ENCODE measurements around the gene DPP6. TPM values are rescaled to one million over a fixed set of nuclear protein-coding genes. Genes with fewer than 3 reads are reported as not detected.

DPP6 gene
- total RNA-seq, 1 experiment from 2014 or later, result not detected

DNA sequence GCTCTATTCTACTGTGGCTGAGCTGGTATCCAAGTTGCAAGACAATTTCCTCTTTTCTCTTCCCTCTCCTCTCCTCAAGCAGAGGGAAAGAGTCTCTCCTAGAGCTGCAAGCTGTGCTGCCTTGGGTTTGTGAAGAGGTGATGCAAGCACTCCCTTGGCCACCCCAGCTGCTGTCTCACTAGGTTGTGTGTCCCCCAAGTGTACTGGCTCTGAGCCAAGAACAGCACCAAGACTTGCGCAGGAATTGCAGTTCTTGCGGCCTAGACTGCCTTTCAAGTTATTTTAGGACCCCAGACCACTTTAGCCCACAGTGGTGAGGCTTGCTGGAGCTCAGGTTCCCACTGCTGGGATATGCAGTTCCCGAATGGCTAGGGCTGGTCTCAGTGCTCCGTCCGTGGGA lies 411.6 kb downstream of the DPP6 start (continued):
- TF ChIP-seq, protein P1, sequence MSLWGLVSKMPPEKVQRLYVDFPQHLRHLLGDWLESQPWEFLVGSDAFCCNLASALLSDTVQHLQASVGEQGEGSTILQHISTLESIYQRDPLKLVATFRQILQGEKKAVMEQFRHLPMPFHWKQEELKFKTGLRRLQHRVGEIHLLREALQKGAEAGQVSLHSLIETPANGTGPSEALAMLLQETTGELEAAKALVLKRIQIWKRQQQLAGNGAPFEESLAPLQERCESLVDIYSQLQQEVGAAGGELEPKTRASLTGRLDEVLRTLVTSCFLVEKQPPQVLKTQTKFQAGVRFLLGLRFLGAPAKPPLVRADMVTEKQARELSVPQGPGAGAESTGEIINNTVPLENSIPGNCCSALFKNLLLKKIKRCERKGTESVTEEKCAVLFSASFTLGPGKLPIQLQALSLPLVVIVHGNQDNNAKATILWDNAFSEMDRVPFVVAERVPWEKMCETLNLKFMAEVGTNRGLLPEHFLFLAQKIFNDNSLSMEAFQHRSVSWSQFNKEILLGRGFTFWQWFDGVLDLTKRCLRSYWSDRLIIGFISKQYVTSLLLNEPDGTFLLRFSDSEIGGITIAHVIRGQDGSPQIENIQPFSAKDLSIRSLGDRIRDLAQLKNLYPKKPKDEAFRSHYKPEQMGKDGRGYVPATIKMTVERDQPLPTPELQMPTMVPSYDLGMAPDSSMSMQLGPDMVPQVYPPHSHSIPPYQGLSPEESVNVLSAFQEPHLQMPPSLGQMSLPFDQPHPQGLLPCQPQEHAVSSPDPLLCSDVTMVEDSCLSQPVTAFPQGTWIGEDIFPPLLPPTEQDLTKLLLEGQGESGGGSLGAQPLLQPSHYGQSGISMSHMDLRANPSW (CRISPR knock-in tag; conservative IDR thresholded peaks at IDR 0.05; ENCODE audit: low read depth), result no peak
- TF ChIP-seq SP1 (CRISPR knock-in tag; conservative IDR thresholded peaks at IDR 0.05) (no peak), ZNF138 (CRISPR knock-in tag; conservative IDR thresholded peaks at IDR 0.05) (no peak), IRF2 (CRISPR knock-in tag; IDR thresholded peaks at IDR 0.05; ENCODE audit: borderline replicate concordance, low read depth) (no peak)
- TF ChIP-seq, protein P2, sequence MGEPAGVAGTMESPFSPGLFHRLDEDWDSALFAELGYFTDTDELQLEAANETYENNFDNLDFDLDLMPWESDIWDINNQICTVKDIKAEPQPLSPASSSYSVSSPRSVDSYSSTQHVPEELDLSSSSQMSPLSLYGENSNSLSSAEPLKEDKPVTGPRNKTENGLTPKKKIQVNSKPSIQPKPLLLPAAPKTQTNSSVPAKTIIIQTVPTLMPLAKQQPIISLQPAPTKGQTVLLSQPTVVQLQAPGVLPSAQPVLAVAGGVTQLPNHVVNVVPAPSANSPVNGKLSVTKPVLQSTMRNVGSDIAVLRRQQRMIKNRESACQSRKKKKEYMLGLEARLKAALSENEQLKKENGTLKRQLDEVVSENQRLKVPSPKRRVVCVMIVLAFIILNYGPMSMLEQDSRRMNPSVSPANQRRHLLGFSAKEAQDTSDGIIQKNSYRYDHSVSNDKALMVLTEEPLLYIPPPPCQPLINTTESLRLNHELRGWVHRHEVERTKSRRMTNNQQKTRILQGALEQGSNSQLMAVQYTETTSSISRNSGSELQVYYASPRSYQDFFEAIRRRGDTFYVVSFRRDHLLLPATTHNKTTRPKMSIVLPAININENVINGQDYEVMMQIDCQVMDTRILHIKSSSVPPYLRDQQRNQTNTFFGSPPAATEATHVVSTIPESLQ (CRISPR knock-in tag; IDR thresholded peaks at IDR 0.05), result no peak

DNA sequence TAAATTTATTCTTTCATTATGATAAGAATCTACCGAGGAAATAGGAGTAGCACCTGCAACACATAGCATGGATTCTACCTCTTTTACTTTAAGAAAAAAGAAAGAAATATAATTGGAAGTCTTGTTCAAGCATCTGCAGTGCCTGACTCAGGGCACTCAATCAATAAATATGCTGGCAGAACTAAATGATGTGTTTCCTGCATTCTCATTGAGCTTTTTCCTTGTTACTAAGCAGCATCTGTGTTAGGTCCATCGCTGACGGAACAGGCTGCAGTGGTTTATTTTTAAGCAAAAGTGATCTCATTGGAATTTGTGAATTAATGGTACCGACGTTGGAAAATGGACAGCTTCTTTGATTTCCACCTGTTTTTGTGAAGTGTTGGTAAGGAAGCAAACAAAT lies 417.5 kb downstream of the DPP6 start:
- Mint-ChIP-seq H3K27ac (no peak overlapping the region), H3K4me3 (no peak overlapping the region), H3K4me1 (no peaks in the 10 kb centered on the region), H3K9me3 (peaks cover 95% of the 10 kb centered on the region), H3K36me3 (peaks cover 87% of the 10 kb centered on the region), H3K27me3 (ENCODE audit: low read depth) (peaks cover 15% of the 10 kb centered on the region)
- ATAC-seq (no peak), DNase-seq (ENCODE audit: low spot score) (no peak)
- CTCF ChIA-PET, result no interaction called here
- POLR2A ChIA-PET, result no interaction called here
- TF ChIP-seq, protein P3, sequence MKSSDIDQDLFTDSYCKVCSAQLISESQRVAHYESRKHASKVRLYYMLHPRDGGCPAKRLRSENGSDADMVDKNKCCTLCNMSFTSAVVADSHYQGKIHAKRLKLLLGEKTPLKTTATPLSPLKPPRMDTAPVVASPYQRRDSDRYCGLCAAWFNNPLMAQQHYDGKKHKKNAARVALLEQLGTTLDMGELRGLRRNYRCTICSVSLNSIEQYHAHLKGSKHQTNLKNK (CRISPR knock-in tag; IDR thresholded peaks at IDR 0.05), result no peak

DNA sequence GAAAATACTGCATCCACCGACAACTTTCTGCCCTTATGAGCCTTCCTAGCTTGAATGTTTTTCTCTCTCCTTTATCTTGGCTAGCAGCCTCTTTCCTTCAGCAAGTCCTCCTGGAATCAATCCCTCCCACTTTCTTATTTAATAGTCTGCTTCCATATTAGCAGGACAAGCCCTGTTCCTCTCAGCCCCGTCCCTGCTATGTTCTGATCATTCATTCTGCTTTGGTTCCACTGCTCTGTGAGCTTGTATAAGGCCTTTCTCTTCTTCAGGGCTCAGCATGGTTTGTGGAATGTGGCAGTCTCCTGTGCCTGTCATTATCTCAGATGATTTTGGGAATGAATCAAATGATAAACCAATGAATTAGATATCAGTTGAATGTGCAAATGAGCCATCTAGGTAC lies 420.1 kb downstream of the DPP6 start:
- ChIA-PET CTCF (no interaction called here), POLR2A (no interaction called here)
- DNase-seq (ENCODE audit: low spot score) (no peak), ATAC-seq (no peak)
- Mint-ChIP-seq H3K4me1 (no peaks in the 10 kb centered on the region), H3K4me3 (no peak overlapping the region), H3K27ac (no peak overlapping the region), H3K9me3 (peaks cover 92% of the 10 kb centered on the region), H3K27me3 (ENCODE audit: low read depth) (peaks cover 20% of the 10 kb centered on the region), H3K36me3 (peaks cover 83% of the 10 kb centered on the region)
- TF ChIP-seq NR2C2 (CRISPR knock-in tag; IDR thresholded peaks at IDR 0.05) (no peak), OVOL2 (CRISPR knock-in tag; IDR thresholded peaks at IDR 0.05; ENCODE audit: borderline replicate concordance) (no peak), HMGA2 (CRISPR knock-in tag; IDR thresholded peaks at IDR 0.05) (no peak), NFATC4 (CRISPR knock-in tag; IDR thresholded peaks at IDR 0.05) (no peak), RELA (CRISPR knock-in tag; IDR thresholded peaks at IDR 0.05; ENCODE audit: borderline replicate concordance) (no peak), ZNF671 (CRISPR knock-in tag; IDR thresholded peaks at IDR 0.05) (no peak), ELF4 (CRISPR knock-in tag; IDR thresholded peaks at IDR 0.05; ENCODE audit: low read depth) (no peak), PRRX2 (CRISPR knock-in tag; IDR thresholded peaks at IDR 0.05) (no peak), ZNF219 (CRISPR knock-in tag; IDR thresholded peaks at IDR 0.05; ENCODE audit: borderline replicate concordance) (no peak), ZNF416 (CRISPR knock-in tag; IDR thresholded peaks at IDR 0.05) (no peak), CBFB (CRISPR knock-in tag; IDR thresholded peaks at IDR 0.05; ENCODE audit: low read depth) (no peak), FOXK1 (CRISPR knock-in tag; IDR thresholded peaks at IDR 0.05) (no peak)
- TF ChIP-seq, protein P4, sequence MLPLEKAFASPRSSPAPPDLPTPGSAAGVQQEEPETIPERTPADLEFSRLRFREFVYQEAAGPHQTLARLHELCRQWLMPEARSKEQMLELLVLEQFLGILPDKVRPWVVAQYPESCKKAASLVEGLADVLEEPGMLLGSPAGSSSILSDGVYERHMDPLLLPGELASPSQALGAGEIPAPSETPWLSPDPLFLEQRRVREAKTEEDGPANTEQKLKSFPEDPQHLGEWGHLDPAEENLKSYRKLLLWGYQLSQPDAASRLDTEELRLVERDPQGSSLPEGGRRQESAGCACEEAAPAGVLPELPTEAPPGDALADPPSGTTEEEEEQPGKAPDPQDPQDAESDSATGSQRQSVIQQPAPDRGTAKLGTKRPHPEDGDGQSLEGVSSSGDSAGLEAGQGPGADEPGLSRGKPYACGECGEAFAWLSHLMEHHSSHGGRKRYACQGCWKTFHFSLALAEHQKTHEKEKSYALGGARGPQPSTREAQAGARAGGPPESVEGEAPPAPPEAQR (CRISPR knock-in tag; IDR thresholded peaks at IDR 0.05), result no peak
- TF ChIP-seq, protein P5, sequence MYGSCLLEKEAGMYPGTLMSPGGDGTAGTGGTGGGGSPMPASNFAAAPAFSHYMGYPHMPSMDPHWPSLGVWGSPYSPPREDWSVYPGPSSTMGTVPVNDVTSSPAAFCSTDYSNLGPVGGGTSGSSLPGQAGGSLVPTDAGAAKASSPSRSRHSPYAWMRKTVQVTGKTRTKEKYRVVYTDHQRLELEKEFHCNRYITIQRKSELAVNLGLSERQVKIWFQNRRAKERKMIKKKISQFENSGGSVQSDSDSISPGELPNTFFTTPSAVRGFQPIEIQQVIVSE (CRISPR knock-in tag; IDR thresholded peaks at IDR 0.05; ENCODE audit: borderline replicate concordance), result no peak
- TF ChIP-seq, protein P6, sequence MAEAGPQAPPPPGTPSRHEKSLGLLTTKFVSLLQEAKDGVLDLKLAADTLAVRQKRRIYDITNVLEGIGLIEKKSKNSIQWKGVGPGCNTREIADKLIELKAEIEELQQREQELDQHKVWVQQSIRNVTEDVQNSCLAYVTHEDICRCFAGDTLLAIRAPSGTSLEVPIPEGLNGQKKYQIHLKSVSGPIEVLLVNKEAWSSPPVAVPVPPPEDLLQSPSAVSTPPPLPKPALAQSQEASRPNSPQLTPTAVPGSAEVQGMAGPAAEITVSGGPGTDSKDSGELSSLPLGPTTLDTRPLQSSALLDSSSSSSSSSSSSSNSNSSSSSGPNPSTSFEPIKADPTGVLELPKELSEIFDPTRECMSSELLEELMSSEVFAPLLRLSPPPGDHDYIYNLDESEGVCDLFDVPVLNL (CRISPR knock-in tag; IDR thresholded peaks at IDR 0.05; ENCODE audit: borderline replicate concordance, low read depth), result no peak
- TF ChIP-seq, protein P7, sequence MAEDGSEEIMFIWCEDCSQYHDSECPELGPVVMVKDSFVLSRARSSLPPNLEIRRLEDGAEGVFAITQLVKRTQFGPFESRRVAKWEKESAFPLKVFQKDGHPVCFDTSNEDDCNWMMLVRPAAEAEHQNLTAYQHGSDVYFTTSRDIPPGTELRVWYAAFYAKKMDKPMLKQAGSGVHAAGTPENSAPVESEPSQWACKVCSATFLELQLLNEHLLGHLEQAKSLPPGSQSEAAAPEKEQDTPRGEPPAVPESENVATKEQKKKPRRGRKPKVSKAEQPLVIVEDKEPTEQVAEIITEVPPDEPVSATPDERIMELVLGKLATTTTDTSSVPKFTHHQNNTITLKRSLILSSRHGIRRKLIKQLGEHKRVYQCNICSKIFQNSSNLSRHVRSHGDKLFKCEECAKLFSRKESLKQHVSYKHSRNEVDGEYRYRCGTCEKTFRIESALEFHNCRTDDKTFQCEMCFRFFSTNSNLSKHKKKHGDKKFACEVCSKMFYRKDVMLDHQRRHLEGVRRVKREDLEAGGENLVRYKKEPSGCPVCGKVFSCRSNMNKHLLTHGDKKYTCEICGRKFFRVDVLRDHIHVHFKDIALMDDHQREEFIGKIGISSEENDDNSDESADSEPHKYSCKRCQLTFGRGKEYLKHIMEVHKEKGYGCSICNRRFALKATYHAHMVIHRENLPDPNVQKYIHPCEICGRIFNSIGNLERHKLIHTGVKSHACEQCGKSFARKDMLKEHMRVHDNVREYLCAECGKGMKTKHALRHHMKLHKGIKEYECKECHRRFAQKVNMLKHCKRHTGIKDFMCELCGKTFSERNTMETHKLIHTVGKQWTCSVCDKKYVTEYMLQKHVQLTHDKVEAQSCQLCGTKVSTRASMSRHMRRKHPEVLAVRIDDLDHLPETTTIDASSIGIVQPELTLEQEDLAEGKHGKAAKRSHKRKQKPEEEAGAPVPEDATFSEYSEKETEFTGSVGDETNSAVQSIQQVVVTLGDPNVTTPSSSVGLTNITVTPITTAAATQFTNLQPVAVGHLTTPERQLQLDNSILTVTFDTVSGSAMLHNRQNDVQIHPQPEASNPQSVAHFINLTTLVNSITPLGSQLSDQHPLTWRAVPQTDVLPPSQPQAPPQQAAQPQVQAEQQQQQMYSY (CRISPR knock-in tag; IDR thresholded peaks at IDR 0.05), result no peak
- TF ChIP-seq, protein P3 (CRISPR knock-in tag; IDR thresholded peaks at IDR 0.05), result no peak
